HG03064 (cell line): Measurements from ENCODE around the gene ANKRD34A.
"Not testable (repeated sequence)": the region's sequence is repeated elsewhere in the genome, so short reads cannot be mapped to it uniquely, and the experiment has no call there.

Experiments
- ATAC-seq: cut with Tn5 transposase; IDR thresholded peaks from one replicate; pipeline ENCODE4 v1.9.1; 2021; ENCODE audit warnings: low read depth; ENCODE audit not compliant: unreplicated experiment

The ANKRD34A gene

GRCh38 chr1:145949219-145949618, 15.2 kb downstream of the ANKRD34A start:
- ATAC-seq: no peak

DNA sequence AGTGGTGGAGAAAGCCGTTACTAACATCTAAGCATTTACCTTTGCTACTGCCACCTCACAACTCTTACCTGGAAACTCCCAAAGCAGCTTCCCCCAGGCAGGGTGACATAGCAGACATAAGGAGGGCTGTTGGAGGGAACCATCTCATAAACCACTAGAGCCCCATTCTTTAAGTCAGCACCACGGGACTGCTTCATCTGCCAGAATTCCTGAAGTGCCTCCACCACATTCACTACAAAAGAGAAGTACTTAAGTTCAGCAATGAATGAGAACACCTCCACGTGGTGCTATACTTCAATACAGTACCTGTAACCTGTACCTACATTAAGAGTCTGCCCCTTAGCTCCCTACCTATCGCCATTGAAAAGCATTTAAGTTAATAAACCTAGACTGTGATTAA, 16.8 kb downstream of the ANKRD34A start:
- no peak for ATAC-seq

GRCh38 chr1:145946477-145946986, 17.8 kb downstream of the ANKRD34A start:
- no peak for ATAC-seq

DNA sequence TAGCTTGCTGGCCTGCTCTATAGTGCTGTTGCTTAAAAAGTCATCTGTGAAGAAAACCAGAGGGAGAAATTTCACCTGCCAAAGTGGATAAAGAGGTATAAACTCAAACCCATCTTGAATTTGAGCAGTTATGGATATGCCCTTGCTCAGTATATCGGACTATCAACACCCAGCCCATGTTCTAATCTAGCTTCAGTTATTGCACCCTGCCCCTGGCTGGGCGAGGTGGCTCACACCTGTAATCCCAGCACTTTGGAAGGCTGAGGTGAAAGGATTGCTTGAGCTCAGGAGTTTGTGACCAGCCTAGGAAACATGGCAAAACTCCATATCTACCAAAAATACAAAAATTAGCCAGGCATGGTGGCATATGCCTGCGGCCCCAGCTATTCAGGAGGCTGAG, 19.8 kb downstream of the ANKRD34A start:
- ATAC-seq: no peak

GRCh38 chr1:145942871-145943270, 21.5 kb downstream of the ANKRD34A start:
- no peak for ATAC-seq

DNA sequence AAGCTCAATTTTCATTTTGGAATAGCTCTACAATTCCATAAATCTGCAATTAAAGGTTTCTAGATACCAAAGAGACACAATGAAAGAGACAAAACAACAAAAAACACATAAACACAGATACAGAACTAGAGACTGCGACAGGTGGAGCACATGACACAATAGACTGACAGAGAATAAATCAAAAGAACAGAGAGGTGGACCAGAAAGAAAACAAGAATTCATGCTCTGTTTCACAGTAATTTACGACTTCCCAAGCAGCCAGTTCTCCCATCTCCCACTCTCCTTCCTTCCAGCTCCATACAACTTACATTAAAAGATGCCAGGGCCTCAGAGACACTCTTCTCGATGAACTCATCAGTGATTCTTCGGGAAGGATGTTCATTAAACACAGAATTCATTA, 22.0 kb downstream of the ANKRD34A start:
- ATAC-seq: no peak

- ATAC-seq: no peak
These were observed 26.9 kb downstream of the ANKRD34A start for GRCh38 chr1:145937436-145937835.

DNA sequence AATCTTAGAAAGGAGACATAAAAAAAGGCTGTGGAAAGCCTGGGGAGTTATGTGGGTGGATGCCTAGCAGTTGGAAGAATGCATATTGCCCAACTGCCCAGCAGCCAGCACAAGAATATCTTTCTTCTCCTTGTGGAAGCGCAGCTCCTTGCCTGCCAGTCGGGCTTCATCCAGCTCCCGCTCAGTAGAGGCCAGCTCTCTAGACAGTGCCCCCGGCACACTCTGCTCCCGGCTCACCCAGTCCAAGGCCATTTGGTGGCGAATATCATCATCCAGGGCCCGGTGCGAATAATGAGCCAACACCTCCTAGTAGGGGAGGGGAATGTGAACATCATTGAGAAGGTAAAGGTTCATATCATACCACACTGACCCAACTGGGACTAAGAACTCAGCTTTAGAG, 28.1 kb downstream of the ANKRD34A start:
- ATAC-seq: no peak

GRCh38 chr1:145935708-145936107, 28.7 kb downstream of the ANKRD34A start:
- ATAC-seq: no peak

GRCh38 chr1:145932522-145933009, 31.8 kb downstream of the ANKRD34A start:
- not testable (repeated sequence) for ATAC-seq

GRCh38 chr1:145927916-145928643, 36.3 kb downstream of the ANKRD34A start:
- ATAC-seq: no peak

GRCh38 chr1:145927063-145927886, 37.1 kb downstream of the ANKRD34A start, which contains the start of gene RBM8A:
Gene RBM8A (minus strand): TSS chr1:145927484. CDS start chr1:145927426, 58 bp downstream.
- ATAC-seq: peak; percentile 89

- ATAC-seq: no peak
These were observed 37.7 kb downstream of the ANKRD34A start for GRCh38 chr1:145926686-145927062.

- ATAC-seq: no peak
These were observed 42.1 kb downstream of the ANKRD34A start for GRCh38 chr1:145922266-145922665.

DNA sequence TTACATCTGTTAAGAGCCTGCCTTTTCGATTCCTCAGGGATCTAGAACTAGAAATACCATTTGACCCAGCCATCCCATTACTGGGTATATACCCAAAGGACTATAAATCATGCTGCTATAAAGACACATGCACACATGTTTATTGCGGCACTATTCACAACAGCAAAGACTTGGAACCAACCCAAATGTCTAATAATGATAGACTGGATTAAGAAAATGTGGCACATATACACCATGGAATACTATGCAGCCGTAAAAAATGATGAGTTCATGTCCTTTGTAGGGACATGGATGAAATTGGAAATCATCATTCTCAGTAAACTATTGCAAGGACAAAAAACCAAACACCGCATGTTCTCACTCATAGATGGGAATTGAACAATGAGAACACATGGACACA, 44.1 kb downstream of the ANKRD34A start:
- not testable (repeated sequence) for ATAC-seq

DNA sequence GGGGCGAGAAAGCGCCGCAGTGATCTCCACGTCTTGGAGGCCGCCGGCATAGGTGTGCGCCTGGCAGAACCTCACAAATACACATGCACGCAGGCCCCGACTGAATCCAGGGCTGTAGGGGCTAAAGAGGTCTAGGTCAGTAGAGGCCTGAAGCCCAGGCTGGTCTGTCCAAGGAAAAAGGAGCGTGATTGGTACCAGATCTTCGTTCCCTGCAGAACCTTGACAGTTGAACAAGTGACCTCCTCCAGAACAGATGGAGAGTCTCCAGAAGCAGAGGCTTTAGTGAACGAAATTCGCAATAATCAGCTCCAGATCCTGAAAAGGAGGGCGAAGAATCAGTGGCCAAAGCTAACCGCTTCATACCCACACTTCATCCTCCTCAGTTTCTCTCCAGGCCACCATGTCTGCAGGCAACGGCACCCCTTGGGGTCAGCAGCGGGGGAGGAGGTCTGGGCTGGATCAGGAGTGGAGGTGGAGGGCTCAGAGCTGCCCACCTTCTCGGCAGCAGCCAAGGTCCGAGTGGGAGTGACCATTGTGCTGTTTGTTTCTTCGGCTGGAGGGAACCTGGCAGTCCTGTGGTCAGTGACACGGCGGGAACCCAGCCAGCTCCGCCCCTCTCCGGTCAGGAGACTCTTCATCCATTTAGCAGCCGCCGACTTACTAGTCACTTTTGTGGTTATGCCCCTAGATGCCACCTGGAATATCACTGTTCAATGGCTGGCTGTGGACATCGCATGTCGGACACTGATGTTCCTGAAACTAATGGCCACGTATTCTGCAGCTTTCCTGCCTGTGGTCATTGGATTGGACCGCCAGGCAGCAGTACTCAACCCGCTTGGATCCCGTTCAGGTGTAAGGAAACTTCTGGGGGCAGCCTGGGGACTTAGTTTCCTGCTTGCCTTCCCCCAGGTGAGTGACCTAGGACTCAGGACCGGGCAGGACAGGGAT, 45.1 kb downstream of the ANKRD34A start:
- ATAC-seq: peak; percentile 19

DNA sequence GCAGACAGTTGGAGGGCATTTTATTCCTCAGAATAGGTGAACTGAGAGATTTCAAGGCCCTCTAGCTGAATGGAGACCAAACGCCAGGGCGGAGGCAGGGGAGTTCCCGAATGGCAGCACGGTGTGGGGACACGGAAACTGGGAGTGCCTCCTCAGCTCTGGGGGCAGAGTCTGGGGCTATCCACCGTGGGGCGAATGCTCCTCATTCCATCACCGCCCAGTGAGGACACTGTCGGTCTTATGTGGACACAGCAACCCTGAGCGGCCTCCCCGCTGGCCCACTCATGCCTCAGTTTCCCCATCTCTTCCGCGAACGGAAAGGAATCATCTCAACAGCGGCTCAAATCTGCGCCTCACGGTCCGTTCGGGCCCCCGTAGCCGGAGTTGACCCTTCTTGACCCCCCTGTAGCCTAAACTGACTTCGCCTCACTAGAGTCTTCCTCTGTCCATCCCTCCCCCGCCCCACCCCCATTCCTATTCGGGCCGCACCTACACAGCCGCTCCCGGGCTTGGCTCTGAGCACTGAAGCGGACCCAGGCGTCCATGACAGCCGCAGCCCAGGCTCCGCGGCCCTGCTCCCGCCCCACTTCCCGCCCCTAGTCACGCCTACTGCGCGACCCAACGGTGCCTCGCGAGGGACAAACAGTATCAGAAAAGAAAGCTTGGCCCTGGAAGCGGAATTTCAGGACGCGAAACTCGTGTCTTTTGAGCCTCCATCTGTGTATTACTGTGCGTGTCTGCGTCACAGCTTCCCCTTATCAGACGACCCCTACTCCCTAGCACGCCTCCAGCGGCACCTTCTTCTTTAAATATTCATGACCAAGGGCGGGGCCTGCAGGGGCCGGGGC, 46.0 kb downstream of the ANKRD34A start, which contains the start of gene PEX11B:
PEX11B (minus strand) TSS at position 574 of the 848 bp plus-strand sequence; CDS start at position 545, 29 bp downstream.
- ATAC-seq: peak; percentile 93

GRCh38 chr1:145917595-145917994, 46.8 kb downstream of the ANKRD34A start:
- ATAC-seq: no peak

DNA sequence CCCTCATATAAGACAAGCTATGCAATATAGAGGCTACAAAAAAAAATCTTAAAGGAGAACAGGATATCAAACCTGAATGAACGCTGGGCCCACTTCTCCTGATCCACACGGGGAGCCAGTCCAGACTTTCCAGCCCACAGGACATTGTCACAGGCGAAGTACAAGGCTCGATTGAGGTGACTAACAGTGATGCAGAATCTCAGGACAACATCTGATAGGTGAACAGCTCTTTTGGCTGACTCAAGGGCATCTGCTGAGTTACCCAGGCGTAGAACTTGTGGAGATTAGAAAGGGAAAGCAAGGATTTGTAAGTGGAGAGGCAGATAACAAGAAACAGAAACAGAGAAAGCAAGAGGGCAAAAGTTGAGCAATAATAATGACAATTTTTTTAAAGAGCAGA, 47.6 kb downstream of the ANKRD34A start:
- ATAC-seq: no peak
